Epithelial cell of proximal tubule (primary cell): Measurements from ENCODE around the gene ACTR6. TPM values are rescaled to one million over a fixed set of nuclear protein-coding genes. Genes with fewer than 3 reads are reported as not detected.
A peak's percentile ranks its signal among the peaks of the same experiment; 100 is the strongest.

Experiments
- DNase-seq: peaks from one replicate; pipeline ENCODE4 v3.0.0-alpha.2; 2011; ENCODE audit warnings: low read depth
- H3K4me3 ChIP-seq: 2 replicates; pipeline ENCODE4 v1.5.1; 2011; ENCODE audit warnings: low read depth, mild to moderate bottlenecking, low read length
- total RNA-seq: library from RNA; depleted of rRNA; stranded (reverse); fragments of >200 nt; gene quantifications from 2 replicates; pipeline ENCODE4 v1.2.3, GENCODE V29; 2015
- TF ChIP-seq, protein P1 (sequence below): conservative IDR thresholded peaks from 2 replicates; pipeline ENCODE4 v1.5.1; 2012; ENCODE audit warnings: low read depth, mild to moderate bottlenecking, low read length

The ACTR6 gene
- total RNA-seq, 1 donor from 2014 or later, result 37.8 TPM

DNA sequence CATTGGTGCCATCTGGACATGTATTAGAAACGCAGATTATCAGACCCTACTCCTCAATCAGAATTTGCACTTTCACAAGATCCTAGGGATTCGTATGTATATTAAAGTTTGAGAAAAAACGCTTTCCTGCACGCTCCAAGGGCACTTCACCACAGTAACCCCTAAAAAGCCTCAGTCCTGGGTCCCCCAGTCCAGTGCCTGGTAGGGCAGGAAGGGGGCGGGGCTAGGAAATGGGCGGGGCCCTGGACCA is 65.9 kb downstream of the ACTR6 start:
- peak overlapping the region; percentile 88 for H3K4me3 ChIP-seq
- DNase-seq, result no peak
- TF ChIP-seq, protein P1, sequence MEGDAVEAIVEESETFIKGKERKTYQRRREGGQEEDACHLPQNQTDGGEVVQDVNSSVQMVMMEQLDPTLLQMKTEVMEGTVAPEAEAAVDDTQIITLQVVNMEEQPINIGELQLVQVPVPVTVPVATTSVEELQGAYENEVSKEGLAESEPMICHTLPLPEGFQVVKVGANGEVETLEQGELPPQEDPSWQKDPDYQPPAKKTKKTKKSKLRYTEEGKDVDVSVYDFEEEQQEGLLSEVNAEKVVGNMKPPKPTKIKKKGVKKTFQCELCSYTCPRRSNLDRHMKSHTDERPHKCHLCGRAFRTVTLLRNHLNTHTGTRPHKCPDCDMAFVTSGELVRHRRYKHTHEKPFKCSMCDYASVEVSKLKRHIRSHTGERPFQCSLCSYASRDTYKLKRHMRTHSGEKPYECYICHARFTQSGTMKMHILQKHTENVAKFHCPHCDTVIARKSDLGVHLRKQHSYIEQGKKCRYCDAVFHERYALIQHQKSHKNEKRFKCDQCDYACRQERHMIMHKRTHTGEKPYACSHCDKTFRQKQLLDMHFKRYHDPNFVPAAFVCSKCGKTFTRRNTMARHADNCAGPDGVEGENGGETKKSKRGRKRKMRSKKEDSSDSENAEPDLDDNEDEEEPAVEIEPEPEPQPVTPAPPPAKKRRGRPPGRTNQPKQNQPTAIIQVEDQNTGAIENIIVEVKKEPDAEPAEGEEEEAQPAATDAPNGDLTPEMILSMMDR, result no peak

DNA sequence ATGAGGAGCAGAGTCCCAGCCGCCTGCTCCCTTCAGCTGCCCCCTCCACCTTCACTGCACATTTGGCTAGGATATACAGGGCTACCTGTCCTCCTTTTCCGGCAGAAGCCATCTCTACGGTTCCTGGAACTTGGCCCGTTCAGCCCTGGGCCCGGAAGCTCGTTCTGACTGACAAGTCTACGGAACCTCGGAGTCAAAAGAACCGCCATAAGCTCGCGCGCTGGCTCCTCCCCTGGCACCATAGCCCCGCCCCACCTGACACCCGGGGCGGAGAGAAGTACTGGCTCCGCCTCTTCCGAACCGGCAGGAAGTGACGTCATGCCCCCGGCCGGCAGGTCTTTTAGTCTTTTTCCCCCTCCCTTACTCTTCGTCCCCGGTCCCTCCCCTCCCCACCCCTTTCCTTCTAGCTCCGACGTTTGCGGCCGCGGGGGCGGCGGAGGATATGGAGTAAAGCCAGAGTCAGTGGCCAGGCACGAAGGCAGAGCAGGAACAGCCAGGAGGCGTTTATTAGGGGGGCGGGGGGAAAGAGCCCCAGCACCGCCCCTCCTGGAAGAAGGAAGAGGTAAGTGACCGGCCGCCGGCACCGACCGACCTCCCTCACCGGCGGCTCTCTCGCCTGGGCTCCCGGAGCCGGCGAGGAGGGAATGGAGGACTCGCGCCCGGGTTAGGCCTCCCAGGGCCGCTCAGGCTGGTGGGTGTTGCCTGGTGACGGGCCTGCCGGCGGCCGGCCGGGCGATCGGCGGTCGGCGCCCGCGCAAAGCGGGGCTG is 66.4 kb downstream of the ACTR6 start, which contains the start of the genes DEPDC4 and SCYL2:
Gene DEPDC4, minus strand, starts transcription at position 245 of the 768 bp plus-strand sequence. Its CDS starts 3 bp downstream, at position 242.
Gene SCYL2, plus strand, starts transcription at position 343 of the 768 bp plus-strand sequence. CDS start 15,794 bp downstream, outside the sequence.
- TF ChIP-seq, protein P1, result no peak
- peak within 1 kb of the TSS; percentile 88 for H3K4me3 ChIP-seq
- DNase-seq, result peak; percentile 81

DNA sequence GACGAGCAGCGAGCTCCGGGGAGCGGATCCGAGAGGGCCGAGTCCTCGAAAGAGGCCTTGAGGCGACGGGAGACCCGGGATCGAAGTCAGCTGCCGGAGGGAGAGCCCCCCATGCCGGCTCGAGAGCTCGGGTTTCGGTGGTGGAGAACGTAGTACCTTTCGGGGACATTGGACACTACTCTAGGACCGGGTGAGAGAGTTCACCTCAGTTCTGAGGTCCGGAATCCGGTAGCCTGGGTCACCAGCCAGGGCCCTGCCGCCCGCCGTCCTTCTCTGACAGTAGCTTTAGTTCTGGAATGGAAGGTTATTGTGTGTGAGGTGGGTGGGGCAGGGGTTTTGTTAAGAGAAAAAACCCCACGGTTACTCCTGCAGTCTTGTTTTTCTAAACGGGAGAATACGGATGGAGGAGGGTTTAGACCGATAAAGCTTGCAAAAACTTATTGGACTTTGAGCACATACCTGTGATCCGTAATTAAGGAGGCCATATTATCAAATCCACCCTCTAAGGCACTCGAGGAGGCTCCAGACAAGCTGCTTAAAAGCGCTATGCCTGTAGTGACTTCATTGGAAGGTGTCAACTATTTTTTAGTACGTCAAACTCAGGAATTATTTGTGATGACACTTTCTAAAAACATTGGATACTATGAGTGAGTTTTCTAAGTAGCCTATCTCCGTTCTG is 67.1 kb downstream of the ACTR6 start:
- H3K4me3 ChIP-seq, result peak overlapping the region; percentile 88
- DNase-seq, result no peak
- TF ChIP-seq, protein P1, result no peak

DNA sequence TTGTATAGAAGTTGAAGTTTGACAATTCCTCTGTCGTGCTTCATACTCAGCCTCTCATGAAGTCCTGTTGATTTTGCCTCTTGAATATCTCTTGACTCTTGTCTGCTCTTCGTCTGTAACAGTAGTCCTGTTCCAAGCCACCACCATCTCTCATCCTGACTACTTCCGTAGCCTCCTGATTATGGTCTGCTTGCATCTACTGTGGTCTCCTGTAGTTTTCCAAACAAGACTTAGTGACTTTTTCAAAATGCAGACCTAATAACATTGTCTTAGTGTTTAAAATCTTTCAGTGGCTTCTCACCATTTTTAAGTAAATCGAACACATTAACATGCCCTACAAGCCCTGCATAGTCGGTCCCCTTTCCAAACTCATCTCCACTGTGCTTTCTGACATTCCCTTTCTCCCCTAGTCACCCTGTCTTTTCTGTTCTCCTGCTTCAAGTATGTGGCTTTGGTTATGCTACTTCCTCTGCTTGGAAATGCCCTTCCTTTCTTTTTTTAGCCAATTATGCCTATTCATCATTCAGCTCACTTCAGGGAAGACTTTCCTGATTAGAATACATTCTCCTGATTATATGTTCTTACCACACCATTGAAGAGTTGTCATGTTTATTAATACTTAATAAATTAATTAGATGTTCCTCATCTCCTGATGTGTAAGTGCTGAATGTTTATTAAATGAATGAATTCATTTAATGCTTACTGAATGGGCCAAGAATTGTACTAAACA is 68.4 kb downstream of the ACTR6 start:
- H3K4me3 ChIP-seq, result peak overlapping the region; percentile 88
- no peak for DNase-seq
- TF ChIP-seq, protein P1, result no peak

DNA sequence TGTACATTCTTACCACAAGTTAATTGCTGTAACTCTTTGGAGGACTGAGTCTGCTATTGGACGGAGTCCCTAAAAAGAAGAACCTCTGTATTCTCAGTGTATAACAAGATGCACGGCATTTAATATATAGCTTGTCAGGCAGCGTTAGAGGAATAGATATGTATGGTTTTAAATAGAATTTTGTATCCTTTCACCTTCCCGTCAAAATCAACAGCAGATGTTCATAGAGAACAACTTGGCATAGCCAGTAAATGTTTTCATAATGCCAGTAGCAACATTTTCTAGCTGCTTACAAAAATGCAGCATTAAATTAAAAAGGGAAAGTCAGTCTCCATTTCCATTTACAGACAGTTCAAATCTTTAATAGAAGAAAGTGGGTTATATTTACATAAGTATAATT is 73.2 kb downstream of the ACTR6 start:
- H3K4me3 ChIP-seq, result no peak overlapping the region
- TF ChIP-seq, protein P1, result no peak
- DNase-seq, result no peak

Other genes starting within 250 kb of the ACTR6 start
- gene ANKS1B, start 215.9 kb upstream of the ACTR6 start, total RNA-seq, result 0.46 TPM in 1 of 2 replicates, not detected in the other
- 10.0 and 14.5 TPM in 2 replicates for gene BLTP3B, start 57.9 kb upstream of the ACTR6 start, total RNA-seq
- gene DEPDC4, start 66.3 kb downstream of the ACTR6 start, total RNA-seq, result 1.0 and 3.4 TPM in 2 replicates
- 24.6 and 28.9 TPM in 2 replicates for gene SCYL2, start 66.4 kb downstream of the ACTR6 start, total RNA-seq
- gene SLC17A8, start 156.3 kb downstream of the ACTR6 start, total RNA-seq, result not detected in 2 replicates